Peyer's patch (tissue), 4 donors: Measurements from ENCODE around the gene TP73. TPM values are rescaled to one million over a fixed set of nuclear protein-coding genes. Genes with fewer than 3 reads are reported as not detected.
A peak's percentile ranks its signal among the peaks of the same experiment; 100 is the strongest.

Experiments
- DNase-seq, 3 donors: peaks; one replicate each; pipeline ENCODE4 v3.0.0-alpha.2; 2017 to 2019
- H3K27ac ChIP-seq, 4 donors: fragments of 200-600 bp; sonication (generic); one replicate each; pipeline ENCODE4 v1.5.1; 2016 to 2019
- H3K27me3 ChIP-seq, 2 donors: fragments of 200-600 bp; sonication (generic); one replicate each; pipeline ENCODE4 v1.5.1; 2019
- H3K36me3 ChIP-seq, 3 donors: fragments of 200-600 bp; sonication (generic); one replicate each; pipeline ENCODE4 v1.5.1; 2016 to 2019
- H3K4me1 ChIP-seq, 4 donors: fragments of 200-600 bp; sonication (generic); one replicate each; pipeline ENCODE4 v1.5.1; 2016 to 2019
- H3K4me3 ChIP-seq, 4 donors: fragments of 200-600 bp; sonication (generic); 1 replicate in 3 of 4; 2 replicates in 1 of 4; pipeline ENCODE4 v1.5.1; 2016 to 2019; ENCODE audit warnings: mild to moderate bottlenecking in 1 of 4
- H3K9me3 ChIP-seq, 4 donors: fragments of 200-600 bp; sonication (generic); one replicate each; pipeline ENCODE4 v1.5.1; 2016 to 2019; ENCODE audit warnings: mild to moderate bottlenecking in 1 of 4
- POLR2A ChIP-seq, 2 donors: fragments of 450-650 bp; IDR thresholded peaks; one replicate each; pipeline ENCODE4 v1.5.1; 2017; ENCODE audit warnings: antibody characterized with exemption in 2 of 2, mild to moderate bottlenecking in 2 of 2, moderate library complexity in 2 of 2
- small RNA-seq, 2 donors: library from RNA; depleted of rRNA; stranded (forward); fragments of <200 nt; gene quantifications; one replicate each; pipeline ENCODE3, GENCODE V24; 2016
- total RNA-seq, 4 donors: library from RNA; depleted of rRNA; stranded (reverse); fragments of >200 nt; gene quantifications; one replicate each; pipeline ENCODE4 v1.1.0, GENCODE V29; 2016
- TF ChIP-seq, protein P1 (sequence below), 6 experiments: fragments of 450-650 bp in 4 of 6; fragments of 200-600 bp in 2 of 6; sonication (generic) in 1 of 6; IDR thresholded peaks; one replicate each; pipeline ENCODE4 v1.5.1; 2017 to 2019; ENCODE audit warnings: antibody characterized with exemption in 6 of 6, mild to moderate bottlenecking in 3 of 6, moderate library complexity in 1 of 6

Gene TP73
- total RNA-seq, 4 donors from 2014 or later, result 0.38 TPM; not detected in 3

DNA sequence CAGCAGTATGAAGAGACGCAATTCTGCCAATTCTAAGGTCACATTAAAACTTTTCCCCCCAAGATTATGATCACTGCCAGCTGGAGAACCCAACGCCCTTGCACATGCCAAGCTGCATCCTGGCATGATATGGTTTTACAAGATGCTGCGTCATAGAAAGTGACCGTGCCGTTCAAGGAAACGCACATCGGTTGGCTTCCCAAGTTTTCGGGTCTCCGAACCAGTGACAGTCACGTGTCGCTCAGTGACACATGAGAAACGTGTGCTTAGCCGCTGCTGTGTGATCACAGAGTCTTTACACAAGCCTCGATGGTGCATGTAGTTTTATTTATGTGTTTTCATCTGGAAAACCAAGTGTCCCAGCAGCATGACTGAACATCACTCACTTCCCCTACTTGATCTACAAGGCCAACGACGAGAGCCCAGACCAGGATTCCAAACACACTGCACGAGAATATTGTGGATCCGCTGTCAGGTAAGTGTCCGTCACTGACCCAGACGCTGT, 127.6 kb downstream of the TP73 start:
- TF ChIP-seq POLR2A (IDR thresholded peaks at IDR 0.05), result no peak
- TF ChIP-seq, protein P1, sequence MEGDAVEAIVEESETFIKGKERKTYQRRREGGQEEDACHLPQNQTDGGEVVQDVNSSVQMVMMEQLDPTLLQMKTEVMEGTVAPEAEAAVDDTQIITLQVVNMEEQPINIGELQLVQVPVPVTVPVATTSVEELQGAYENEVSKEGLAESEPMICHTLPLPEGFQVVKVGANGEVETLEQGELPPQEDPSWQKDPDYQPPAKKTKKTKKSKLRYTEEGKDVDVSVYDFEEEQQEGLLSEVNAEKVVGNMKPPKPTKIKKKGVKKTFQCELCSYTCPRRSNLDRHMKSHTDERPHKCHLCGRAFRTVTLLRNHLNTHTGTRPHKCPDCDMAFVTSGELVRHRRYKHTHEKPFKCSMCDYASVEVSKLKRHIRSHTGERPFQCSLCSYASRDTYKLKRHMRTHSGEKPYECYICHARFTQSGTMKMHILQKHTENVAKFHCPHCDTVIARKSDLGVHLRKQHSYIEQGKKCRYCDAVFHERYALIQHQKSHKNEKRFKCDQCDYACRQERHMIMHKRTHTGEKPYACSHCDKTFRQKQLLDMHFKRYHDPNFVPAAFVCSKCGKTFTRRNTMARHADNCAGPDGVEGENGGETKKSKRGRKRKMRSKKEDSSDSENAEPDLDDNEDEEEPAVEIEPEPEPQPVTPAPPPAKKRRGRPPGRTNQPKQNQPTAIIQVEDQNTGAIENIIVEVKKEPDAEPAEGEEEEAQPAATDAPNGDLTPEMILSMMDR (IDR thresholded peaks at IDR 0.05), result no peak
- Histone ChIP-seq H3K4me3 (no peak overlapping the region), H3K4me1 (peaks cover 5 to 15% (median 8%) of the 10 kb centered on the region in 4 donors), H3K9me3 (no peaks in the 10 kb centered on the region), H3K27me3 (no peaks in the 10 kb centered on the region), H3K36me3 (peaks cover 0 to 57% (median 0%) of the 10 kb centered on the region in 3 donors), H3K27ac (no peak overlapping the region)
- DNase-seq, result no peak

DNA sequence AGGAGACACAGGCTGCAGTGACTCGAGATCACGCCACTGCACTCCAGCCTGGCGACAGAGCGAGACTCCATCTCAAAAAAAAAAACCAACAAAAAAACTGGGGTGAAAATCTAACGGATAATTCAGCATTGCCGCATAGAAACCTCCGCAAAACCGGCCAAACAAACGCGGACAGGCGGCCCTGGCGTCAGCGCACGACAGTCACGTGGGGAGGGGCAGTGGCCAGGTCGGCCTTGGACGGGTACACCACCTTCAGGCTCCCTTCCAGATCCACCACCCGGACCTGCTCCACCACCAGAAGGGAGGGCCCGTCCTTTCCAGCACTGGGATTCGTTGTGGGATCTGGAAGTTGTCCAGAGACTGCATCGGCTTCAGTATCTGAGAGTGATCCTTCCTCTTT, 128.6 kb downstream of the TP73 start:
- Histone ChIP-seq H3K27me3 (no peaks in the 10 kb centered on the region), H3K9me3 (no peaks in the 10 kb centered on the region), H3K4me1 (peaks cover 0 to 6% (median 0%) of the 10 kb centered on the region in 4 donors), H3K36me3 (peaks cover 0 to 66% (median 0%) of the 10 kb centered on the region in 3 donors), H3K4me3 (no peak overlapping the region), H3K27ac (no peak overlapping the region)
- DNase-seq, result no peak
- TF ChIP-seq POLR2A (IDR thresholded peaks at IDR 0.05), result no peak
- TF ChIP-seq, protein P1 (IDR thresholded peaks at IDR 0.05), result no peak

DNA sequence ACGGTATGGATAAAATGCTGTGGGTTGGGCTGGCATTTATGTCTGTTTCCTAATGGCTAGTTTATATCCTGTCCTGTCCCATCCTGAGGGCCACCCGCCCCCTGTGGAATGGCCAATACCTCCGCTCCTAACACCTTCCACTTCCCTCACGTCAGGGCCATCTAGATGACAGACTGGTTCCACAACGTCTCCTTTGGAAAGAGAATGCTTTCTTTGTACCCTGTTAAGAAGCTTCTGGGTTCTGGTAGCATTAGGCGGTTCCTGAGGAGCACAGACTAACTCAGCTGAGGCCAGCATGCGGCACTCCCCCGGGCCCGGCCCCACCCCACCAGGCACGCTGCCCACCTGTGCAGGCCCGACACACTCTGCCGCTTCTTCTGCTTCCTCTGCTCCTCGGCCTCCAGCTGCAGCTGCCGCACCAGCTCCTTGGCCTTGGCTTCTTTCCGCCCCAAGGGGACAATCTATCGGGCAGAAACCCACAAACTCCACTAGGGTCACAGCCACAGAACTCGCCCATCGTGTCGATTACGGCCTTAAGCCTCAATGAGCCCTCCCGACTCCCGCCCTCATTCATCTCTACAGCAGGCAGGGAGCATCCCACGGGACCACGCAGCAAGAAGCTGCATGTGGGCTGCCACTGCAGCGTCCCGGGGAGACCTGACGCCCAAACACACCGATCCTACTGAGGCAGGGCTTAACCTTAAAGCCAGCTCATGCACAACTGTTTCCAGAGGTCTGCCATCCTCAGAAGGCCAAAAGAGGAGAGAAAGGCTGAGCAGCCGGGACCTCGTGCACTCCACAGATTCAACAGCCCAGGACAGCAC, 131.5 kb downstream of the TP73 start:
- H3K27me3 ChIP-seq, result no peaks in the 10 kb centered on the region
- TF ChIP-seq POLR2A (IDR thresholded peaks at IDR 0.05), result no peak
- TF ChIP-seq, protein P1 (IDR thresholded peaks at IDR 0.05), result no peak
- H3K36me3 ChIP-seq, result peaks cover 0 to 85% (median 0%) of the 10 kb centered on the region in 3 donors
- H3K4me1 ChIP-seq, result peaks cover 0 to under 1% (median 0%) of the 10 kb centered on the region in 4 donors
- no peak overlapping the region for H3K4me3 ChIP-seq
- H3K9me3 ChIP-seq, result no peaks in the 10 kb centered on the region
- no peak overlapping the region for H3K27ac ChIP-seq
- no peak for DNase-seq

DNA sequence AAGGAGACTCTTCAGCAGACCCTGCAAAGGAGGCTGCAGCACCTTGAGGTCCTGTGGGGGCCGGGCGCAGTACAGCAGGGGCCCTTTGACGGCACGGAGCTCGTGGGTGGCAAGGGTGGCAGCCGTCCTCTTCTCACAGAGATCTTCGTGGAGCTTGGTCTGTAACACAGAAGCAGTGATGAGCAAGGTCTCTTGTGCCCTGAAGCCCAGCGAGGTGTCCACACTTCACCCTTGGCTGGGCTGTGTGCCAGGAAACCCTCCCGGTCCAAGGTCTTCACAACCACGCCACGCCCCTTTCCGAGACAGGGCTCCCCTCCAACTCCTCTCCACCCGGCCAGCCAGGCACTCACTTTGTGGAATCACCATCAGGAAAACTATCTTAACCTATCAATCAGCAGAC, 132.7 kb downstream of the TP73 start:
- Histone ChIP-seq H3K4me1 (peaks cover 0 to 7% (median 0%) of the 10 kb centered on the region in 4 donors), H3K27me3 (no peaks in the 10 kb centered on the region), H3K9me3 (no peaks in the 10 kb centered on the region), H3K27ac (peak overlapping the region in 1 of 4 donors; percentile 8), H3K4me3 (no peak overlapping the region), H3K36me3 (peaks cover 0 to 77% (median 0%) of the 10 kb centered on the region in 3 donors)
- peak in 2 of 3 donors; percentile 73 to 79 for DNase-seq
- no peak for TF ChIP-seq POLR2A (IDR thresholded peaks at IDR 0.05)
- TF ChIP-seq, protein P1 (IDR thresholded peaks at IDR 0.05), result no peak

DNA sequence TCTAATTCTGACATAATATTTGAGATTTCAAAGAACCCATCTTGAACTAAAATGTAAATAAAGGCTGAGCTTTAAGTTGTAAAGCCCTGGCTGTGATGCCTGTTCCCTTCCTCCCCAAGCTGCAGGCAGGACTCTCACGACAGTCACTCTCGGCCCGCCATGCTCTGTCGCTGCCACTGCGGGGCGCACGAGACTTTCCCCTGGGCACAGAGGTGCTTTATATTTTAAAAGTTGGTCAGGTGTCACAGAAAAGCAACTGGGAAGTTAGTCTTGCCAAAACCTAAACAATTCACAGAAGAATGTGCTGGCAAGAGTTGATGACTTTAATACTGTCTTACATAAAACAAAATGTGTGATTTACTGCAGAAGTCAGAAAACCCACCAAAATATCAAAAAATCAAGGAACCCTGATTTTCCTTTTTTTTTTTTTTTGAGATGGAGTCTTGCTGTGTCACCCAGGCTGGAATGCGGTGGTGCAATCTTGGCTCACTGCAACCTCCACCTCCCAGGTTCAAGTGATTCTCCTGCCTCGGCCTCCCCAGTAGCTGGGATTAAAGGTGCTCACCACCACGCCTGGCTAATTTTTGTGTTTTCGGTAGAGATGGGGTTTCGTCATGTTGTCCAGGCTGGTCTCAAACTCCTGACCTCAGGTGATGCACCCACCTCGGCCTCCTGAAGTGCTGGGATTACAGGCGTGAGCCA, 133.3 kb downstream of the TP73 start:
- H3K36me3 ChIP-seq, result peaks cover 0 to 74% (median 0%) of the 10 kb centered on the region in 3 donors
- H3K4me1 ChIP-seq, result peaks cover 0 to 7% (median 0%) of the 10 kb centered on the region in 4 donors
- peak overlapping the region in 1 of 4 donors; percentile 8 for H3K27ac ChIP-seq
- no peak for TF ChIP-seq POLR2A (IDR thresholded peaks at IDR 0.05)
- TF ChIP-seq, protein P1 (IDR thresholded peaks at IDR 0.05), result peak in 4 of 6 experiments; percentile 28 to 54 (median 52)
- H3K27me3 ChIP-seq, result no peaks in the 10 kb centered on the region
- DNase-seq, result peak in 1 of 3 donors; percentile 62
- H3K4me3 ChIP-seq, result no peak overlapping the region
- H3K9me3 ChIP-seq, result no peaks in the 10 kb centered on the region

Small RNAs within 50 kb of the gene (small RNA-seq; reads per million reads assigned to genes)
- gene RF02197, result 0 reads per million in 2 donors
- 0 reads per million in 2 donors for gene RN7SL574P

Other genes with a start within 250 kb of the TP73 start
- gene ARHGEF16, start 197.9 kb upstream of the TP73 start, total RNA-seq, result 100 to 1,000 TPM in 3 of 4 donors, 10 to 100 TPM in 1; 43.7 to 225 (median 182) TPM
- gene MEGF6, start 41.0 kb upstream of the TP73 start, total RNA-seq, result 10 to 100 TPM in 2 of 4 donors, 1 to 10 TPM in 2; 2.5 to 61.1 (median 11.1) TPM
- gene TPRG1L, start 27.5 kb upstream of the TP73 start, total RNA-seq, result 10 to 100 TPM; 16.5 to 93.9 (median 71.3) TPM
- gene WRAP73, start 2.4 kb upstream of the TP73 start, total RNA-seq, result 10 to 100 TPM; 34.3 to 71.1 (median 49.4) TPM
- not detected for gene CCDC27, start 99.9 kb downstream of the TP73 start, total RNA-seq
- not detected for gene SMIM1, start 120.2 kb downstream of the TP73 start, total RNA-seq
- 10 to 100 TPM; 31.3 to 99.0 (median 40.8) TPM for gene LRRC47, start 144.0 kb downstream of the TP73 start, total RNA-seq
- gene CEP104, start 204.7 kb downstream of the TP73 start, total RNA-seq, result 10 to 100 TPM; 42.9 to 64.5 (median 54.7) TPM
- gene DFFB, start 205.0 kb downstream of the TP73 start, total RNA-seq, result 10 to 100 TPM in 3 of 4 donors, 1 to 10 TPM in 1; 6.8 to 22.8 (median 13.7) TPM
- gene C1orf174, start 247.8 kb downstream of the TP73 start, total RNA-seq, result 10 to 100 TPM; 20.1 to 37.1 (median 31.4) TPM